HG02678 (cell line): ENCODE measurements around the gene TBX15.
"Not testable (repeated sequence)": the region's sequence is repeated elsewhere in the genome, so short reads cannot be mapped to it uniquely, and the experiment has no call there.

ENCODE experiments used
- ATAC-seq: cut with Tn5 transposase; IDR thresholded peaks from one replicate; pipeline ENCODE4 v1.9.1; 2021; ENCODE audit warnings: mild to moderate bottlenecking, moderate library complexity; ENCODE audit not compliant: unreplicated experiment

The TBX15 gene

DNA sequence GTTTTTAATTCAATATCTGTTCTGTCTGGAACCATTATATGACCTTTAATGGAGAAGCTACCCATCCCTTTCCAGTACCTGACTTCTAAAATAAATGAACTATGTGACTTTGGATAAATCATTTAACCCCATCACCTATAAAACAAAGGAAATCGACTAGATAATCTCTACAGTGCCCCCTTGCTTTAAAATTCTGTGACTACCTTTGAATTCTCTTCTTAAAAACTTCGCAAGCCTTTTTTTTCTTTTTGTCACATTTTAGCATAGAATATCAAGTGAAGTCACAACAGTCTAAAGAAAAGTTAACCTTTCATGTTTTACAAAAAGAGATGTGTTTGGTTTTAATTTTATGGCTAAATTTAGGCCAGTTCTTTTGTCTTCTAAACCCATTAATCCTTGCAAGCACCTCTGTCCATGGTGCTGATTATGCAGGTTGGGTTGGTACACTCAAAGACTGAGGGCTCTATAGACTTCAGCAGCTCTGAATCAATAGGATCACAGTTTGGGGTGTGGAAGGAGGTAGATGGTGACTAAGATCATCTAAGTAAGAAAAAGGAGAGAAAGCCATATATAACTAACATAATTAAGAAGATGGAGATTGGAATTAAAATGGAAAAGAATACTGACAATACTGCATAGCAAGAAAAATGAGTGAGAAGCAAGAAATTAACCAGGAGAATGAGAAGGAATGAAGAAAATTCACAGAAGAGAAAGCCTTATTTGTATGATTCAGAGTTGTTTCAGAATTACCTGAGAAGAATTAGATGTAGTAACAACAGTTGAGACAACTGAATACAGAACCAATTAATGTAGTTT lies 59.2 kb downstream of the TBX15 start:
- ATAC-seq, result no peak

DNA sequence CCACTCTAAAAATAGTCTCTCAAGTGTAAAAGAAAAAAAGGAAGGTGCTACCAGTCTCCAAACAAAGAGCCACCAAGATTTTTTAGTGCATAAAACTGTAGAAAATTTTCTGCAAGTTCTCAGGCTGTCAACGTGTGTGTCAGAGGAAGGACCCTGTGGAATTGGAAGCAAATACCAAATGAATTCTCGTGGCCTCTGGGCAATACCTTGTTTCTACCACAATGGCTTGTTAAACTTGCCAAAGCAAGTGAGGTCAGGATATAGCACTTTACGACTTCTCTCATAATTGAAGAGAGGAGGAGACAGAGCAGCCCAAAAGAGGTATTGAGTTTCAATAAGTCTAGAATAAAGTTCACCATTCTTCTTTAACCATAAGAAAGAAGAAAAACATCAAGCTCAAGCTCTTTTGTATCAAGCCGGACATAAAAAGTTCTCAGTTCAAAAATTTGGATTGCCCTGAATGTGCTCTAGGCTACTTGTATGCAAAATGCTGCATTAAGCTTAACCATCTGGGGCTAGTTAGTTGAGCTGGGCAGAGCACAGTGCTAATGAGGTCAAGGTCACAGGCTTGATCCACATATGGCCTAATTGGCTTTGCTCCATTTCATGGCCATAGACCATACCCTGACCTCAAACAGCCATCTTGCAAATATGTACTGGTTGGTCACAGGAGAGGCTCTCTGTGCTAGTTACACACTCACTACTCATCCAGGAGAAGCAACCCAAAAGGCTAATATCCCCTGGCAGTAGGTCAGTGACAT lies 60.5 kb downstream of the TBX15 start:
- no peak for ATAC-seq

DNA sequence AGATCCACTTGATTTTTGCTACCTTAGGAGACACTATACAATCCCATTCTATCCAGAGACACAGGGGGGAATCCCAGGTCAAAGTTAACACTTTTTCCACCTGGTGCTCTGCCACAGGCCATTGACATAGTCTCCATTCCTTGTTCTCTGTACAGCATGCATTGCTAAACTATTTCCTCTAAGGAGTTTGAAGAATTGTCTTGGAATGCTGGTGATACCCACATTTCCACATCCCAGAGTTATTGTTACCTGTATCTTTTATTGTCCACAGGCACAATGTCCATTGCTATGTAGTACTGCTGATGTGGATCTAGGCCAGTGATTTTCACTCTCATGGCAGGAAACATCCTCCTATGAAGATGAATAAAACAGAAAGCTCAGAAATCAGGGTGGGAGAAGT lies 61.9 kb downstream of the TBX15 start:
- ATAC-seq, result no peak

DNA sequence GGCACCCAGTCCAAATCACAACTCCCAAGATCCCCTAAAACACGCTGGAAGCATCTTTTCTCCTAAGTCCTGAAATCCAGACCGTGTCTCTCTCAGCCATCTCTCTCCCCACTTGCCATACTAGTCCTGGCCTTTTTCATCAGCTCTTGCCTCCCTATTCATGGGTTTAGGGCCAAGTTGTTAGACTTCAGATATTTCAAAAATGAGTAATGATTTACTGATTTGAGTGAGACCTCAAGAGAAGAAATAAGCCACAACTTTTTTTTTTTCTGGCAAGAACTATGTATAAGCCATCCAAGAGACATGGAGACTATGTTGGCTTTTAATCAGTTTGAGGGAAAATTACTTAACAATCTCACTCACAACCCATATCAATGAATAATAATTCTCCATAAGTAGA lies 62.5 kb downstream of the TBX15 start:
- no peak for ATAC-seq

DNA sequence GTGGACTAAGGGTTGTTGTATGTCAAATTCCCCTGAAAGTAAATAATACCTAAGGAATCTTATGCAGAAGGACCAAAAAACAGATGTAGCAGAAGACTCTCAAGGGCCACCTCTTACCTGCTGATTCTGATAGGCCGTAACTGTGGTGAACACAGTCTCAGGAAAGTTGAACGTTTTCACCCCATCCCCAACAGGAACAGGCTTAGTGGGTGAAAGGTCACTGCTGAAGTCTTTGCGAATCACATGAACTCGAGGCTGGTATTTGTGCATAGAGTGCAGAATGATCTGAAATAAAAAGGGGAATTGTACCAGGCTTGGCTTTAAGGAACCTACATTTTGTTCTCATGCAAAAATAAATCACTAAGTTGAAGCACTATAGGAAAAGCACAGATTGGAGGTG lies 64.8 kb downstream of the TBX15 start:
- ATAC-seq, result no peak

DNA sequence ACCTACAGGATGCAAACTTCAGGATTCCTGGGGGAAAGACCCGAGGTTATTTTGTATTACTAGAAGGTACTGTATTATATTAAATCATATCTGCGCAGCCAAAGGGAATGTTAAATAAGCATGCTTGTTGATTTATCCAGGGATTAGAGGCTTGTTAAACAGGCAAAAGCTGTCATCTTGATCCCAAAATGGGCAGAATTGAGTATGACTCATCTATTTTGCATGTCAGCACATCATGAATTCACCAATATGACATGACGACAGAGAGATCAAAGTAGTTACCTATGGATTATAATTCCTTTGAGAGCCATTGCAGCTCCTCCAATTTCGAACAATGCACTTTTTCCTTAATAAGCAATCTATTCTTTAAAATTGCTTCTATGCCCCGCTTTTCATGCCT lies 66.1 kb downstream of the TBX15 start:
- ATAC-seq, result no peak

DNA sequence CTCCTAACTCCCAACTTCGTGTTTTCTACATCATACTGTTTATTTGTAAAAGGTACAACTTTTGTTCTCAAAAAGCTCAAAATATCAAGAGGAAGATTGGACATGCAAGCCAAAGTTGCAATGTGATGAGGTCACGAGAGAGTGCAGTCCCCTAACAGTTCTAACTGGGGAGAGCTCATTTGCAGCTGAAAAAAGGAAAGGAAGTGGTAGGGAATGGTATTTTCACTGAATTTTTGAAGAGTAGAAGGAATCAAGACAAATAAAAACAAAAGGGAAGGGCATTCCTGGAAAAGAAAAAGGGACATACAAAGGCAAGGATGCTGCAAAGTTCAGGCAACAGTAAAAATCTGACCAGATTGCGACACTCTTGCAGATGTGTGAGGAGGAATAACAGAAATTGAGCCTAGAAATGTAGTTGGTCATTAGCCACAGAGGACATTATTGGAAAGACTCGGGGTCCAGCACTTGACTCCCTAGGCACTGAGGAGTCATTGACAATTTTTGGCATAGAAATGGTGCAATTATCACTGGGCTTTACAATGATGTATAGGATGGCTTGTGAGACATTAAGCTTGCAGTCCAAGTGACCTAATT lies 67.9 kb downstream of the TBX15 start:
- no peak for ATAC-seq

DNA sequence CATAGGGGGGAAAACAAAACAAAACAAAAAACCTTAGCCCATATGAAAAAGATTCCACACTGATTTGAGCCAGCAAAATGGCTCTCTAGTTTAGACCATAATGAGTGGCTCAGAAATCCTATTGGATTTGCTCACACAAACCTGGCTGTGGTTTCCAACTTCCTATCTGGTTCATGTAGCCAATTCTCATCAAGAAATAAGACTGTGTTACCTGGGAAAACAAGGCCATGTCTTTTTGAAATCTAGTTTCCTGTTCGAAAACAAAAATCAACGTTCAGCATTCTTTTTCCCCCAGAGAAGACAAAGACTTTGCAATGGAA lies 69.2 kb downstream of the TBX15 start:
- peak; percentile 2 for ATAC-seq

DNA sequence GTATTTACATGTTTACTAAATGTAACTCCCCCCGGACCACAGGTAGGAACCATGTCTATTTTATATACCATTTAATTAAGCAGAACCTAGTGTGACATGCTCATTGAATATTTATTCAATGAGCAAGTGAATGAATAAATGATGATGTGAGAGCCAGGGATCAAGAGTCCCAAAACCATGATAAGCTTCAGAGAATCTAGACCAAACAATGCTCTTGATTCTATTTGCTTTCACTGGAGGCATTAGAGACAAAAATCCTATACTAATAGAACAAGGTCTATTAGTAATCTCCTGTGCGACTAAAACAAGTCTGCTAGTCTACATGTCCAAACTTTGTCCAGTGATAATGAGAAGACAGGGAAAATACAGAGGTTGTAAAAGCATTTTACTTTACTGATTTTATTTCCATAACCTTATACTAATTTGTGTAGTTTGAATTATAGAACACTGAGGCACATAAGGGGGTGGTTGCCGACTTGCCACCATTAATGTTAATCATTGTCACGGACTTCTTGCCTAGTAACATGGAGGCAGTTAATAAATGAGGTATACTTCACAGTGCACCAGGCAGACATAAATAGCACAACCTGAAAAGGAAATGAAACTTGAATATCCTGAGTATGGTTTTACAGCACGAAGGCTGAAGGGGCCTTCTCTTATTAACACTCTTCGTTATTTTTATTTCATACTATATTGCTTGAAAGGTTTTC lies 69.8 kb downstream of the TBX15 start:
- peak; percentile 66 for ATAC-seq

DNA sequence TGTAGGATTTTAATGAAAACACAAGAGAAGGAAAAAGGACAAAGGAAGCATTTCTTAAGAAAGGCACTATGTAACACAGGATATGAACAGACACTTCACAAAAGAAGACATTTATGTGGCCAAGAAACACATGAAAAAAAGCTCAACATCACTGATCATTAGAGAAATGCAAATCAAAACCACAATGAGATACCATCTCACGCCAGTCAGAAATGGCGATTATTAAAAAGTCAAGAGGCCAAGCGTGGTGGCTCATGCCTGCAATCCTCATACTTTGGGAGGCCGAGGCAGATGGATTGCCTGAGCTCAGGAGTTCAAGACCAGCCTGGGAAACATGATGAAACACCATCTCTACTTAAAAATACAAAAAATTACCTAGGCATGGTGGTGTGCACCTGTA lies 71.8 kb downstream of the TBX15 start:
- ATAC-seq, result not testable (repeated sequence)

DNA sequence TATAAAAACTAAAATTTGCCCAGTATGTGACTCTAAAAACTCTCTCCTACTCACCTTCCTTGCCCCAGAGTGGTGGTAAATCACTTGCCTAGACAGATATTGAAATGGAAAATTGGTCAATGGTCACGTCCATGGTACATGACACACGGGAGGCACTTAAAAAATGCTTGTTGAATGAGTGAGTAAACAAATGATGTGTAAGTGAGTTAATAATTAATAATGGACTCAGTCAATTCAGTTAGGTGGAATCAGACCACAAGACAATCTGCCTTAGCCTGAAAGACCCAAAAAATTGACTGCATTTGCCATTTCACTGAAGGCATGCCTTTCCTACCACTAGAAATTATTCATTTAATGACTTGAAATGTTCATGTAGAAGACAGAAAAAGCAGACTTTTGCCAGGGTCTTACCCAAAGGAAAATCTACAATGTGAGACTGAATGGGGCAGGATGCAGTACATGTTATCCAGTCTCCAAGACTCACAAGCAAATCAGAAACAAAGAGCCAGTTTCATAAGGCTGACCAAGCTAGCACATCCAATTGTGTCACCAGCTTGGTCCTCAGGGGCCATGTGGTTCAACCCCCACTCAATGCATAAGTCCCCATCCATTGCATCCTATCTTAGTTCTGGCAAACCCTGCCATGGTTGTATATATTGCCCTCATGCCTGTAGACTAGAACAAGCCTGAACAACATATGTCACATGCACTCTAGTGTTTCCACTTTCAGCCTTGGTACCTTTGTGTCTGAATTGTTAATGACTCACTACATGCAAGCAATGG lies 73.6 kb downstream of the TBX15 start:
- peak; percentile 47 for ATAC-seq

DNA sequence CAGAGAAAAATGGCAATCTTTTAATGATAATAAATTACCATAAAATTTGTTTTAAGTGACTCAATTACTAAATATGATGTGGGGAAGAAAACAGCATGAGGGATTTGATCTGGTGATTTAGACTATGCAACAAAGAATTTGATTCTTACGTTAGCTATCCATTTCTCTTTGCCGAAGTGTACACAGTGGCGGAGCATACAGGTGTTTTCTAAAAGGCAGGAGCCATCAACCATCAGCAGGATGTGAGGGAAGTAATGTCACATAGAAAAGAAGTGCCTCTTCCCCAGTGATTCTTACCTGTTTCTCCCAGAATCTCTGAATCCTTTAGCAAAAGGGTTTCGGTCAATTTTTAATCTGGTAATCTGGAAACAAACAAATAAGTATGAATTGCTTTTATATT lies 74.3 kb downstream of the TBX15 start:
- no peak for ATAC-seq

DNA sequence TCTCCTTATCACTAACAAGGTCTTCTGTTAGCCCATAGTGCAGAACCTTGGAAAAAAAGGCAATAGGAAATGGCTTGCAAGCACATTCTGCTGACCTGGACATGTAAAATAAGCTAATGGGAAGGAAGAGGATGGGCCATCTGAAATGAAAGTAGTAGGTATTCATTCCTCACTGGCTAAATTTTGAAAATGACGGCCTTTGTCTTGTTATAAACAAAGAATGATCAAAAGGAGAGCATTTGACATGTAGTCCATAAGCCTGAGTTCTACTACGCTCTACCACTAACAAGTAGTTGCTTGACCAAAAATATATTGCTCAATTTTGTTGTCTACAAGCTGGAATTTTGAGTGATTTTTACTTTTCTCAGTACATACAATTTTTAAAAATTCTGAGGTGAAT lies 75.6 kb downstream of the TBX15 start:
- no peak for ATAC-seq

DNA sequence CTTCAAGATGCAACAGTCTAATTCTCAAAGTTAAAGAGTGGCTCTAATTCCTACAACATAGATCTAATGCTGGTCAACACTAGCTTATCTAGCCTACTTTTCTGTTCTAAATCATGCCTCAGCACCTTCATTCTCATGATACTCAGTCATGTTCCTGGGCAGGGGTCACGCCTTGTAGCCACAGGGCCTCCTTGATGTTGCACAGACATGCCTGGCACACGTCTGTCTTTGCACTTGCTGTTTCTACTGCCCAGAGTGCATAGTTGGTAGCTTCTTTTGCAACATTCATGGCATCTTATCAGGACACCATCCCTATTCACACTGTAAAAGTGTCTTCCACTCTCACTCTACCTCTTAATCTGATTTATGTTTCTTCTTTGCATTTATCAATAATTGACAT lies 76.6 kb downstream of the TBX15 start:
- ATAC-seq, result no peak

DNA sequence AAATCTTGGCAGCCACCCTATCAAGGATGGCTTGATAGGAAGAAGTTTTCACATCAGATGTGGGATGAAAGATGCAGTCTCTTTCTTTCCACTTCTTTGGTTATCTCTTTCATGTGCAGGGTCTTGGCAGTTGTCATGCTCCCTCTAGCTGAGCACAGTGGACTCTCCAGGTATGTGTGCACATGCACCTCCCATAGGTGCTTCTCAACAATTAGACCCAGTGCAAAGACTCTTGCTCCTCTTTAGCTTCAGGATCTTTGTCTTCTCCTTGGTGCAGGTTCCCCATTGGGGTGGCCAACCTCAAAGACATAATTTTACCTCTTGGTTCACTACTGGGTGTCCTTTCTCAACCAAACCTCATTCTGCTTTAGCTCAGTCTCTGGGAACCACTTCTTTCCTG lies 80.7 kb downstream of the TBX15 start:
- no peak for ATAC-seq

DNA sequence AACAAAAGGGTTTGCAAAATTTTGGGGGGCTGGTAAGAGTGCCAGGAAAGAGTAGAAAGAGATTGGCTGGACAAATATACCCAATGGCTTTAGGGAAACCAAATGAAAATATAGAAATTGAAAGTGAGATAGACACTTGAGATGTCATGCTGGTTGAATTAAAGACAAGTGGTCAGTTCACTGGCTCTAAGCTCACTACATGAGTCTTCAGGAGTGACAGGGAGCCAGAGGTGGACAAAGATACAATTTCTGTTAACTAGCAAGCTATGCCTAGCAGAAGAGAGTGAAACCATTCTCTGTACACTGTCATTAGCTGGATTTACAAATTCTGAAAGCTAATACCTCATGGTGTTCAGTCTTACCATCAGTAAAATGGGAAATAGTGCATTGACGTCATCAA lies 82.5 kb downstream of the TBX15 start:
- ATAC-seq, result no peak

DNA sequence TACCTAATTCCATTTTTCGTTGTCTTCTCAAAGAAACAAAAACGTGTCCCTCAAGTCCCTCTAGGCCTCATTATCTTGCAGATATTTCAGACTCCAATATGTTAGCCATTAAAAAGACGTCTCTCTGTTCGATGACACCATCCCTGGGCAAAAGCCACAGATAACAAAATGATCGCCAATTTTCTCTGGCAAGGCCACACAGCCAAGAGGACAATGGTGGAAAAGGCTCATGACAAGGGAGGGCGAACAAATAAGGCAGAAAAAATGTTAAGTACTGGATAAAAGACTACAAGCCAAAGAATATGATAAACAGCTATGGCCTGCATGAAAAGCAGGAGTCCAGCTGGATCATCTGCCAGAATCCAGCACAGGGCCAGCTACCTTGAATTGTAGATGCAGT lies 82.9 kb downstream of the TBX15 start:
- no peak for ATAC-seq

DNA sequence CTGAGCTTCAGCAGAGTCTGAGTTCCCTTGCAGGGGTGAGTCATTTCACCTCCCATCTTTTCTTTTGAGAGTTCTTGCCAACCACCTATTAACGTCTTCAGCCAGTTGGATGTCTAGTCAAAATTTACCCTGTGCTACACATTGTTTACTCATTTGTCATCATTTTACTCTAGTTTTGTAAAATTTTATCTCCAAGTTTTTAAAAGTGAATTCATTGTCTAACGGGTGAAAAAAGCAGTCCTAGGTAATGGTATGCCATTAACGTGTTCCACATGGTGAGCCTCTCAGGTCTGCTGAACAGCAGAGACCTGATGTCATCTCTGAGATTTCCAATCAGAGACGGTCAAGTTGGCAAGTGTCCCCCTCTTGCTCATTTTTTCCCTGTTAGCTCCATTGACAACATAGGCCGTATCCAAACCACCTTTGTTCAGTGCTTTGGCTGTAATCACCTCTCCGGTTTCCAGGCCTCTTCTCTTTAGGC lies 85.4 kb downstream of the TBX15 start:
- no peak for ATAC-seq

DNA sequence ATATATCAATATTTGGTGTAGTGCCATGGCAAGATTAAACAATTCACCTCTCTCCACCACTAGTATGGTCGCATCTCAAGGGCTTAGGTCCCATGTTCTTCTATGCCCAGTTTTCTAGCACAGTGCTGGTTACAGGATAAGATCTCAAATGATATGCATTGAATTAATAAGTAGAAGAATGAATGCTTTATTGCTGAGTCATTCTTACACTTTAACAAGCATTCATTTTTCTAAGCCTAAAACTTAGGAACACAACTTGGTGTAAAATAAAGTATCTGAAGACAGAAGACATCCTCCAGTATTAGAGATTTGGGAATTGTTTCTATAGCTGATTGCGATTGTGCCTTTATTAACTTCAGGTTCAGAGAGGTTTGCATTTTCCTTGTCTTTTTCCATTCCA lies 85.8 kb downstream of the TBX15 start:
- ATAC-seq, result no peak

DNA sequence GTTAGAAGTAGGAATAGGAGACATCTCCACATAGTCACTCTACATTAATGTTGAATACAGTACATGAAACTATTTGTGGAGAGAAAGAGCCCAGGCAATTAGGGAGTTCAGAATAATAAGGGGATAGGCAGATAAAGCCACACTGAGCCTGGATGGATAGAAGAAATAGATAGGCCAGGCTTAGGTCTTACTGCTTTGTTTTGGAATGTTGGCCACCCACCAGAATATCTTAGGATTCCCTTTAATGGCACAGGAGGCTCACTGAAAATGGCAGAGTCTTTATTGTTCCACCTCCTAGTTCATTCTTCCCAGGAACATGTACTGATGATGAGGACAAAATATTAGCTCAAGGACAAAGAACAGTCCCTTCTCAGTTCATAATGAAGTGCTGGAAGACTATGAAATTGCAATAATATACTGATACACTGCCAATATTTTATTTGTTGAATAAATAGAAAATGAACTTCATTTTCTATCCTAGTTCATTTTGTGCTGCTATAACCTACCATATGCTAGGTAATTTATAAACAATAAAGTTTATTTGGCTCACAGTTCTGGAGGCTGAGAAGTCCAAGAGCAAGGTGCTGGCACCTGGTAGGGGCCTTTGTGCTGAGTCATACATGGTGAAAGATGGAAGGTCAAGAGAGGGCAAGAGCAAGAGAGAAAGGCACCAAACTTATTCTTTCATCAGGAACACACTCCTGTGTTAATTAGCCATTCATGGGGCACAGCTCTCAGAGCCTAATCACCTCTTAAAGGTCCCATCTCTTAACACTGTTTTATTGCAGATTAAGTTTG lies 87.3 kb downstream of the TBX15 start:
- ATAC-seq, result no peak
